ENCODE results near the gene CLRN2.

DNA sequence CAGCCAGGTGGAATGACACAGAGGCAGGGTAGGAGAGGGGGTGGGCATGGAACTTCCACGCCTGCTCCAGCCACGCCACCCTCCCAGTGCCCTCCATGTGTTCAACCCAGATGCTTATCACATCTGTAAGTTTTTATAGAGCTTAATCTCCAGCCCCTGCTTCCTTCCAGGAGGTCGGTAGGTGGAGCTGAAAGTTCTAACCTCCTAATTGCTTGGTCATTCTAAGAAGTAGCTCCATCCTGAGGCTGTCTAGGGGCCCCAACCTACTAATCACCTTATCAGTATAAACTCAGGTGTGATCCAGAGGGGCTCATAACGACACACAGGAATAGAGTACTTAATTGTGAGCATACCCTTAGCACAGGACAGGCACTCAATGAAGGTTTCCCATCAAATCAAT, 21.3 kb upstream of the CLRN2 start:
- TF ChIP-seq, protein P1, sequence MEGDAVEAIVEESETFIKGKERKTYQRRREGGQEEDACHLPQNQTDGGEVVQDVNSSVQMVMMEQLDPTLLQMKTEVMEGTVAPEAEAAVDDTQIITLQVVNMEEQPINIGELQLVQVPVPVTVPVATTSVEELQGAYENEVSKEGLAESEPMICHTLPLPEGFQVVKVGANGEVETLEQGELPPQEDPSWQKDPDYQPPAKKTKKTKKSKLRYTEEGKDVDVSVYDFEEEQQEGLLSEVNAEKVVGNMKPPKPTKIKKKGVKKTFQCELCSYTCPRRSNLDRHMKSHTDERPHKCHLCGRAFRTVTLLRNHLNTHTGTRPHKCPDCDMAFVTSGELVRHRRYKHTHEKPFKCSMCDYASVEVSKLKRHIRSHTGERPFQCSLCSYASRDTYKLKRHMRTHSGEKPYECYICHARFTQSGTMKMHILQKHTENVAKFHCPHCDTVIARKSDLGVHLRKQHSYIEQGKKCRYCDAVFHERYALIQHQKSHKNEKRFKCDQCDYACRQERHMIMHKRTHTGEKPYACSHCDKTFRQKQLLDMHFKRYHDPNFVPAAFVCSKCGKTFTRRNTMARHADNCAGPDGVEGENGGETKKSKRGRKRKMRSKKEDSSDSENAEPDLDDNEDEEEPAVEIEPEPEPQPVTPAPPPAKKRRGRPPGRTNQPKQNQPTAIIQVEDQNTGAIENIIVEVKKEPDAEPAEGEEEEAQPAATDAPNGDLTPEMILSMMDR (conservative IDR thresholded peaks at IDR 0.05 in 1 of 2, IDR thresholded peaks at IDR 0.05 in 1 of 2; ENCODE audit: low read depth in 1 of 2, low read length in 2 of 2): no peak
- TF ChIP-seq EZH2 (IDR thresholded peaks at IDR 0.05; ENCODE audit: low read length, missing control alignments): no peak
